ENCODE measurements around the gene MARK2.
A peak's percentile ranks its signal among the peaks of the same experiment; 100 is the strongest.

The MARK2 gene

DNA sequence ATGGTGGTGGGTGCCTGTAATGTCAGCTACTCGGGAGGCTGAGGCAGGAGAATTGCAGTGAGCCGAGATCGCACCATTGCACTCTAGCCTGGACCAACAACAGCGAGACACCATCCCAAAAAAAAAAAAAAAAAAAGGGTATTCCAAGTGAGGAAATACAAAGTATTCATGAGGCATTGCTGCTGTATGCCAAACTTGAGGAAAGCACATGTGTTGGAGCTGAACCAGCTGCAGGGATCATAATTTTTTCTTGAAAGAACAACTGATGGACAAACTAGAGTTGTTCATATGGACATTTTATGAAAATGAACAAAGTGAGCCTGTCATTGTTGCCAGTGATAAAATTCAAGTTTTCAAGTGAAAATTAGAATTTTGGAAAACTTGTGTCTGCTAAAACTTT, 15.8 kb downstream of the MARK2 start:
- TF ChIP-seq CEBPB (IDR thresholded peaks at IDR 0.05) = no peak
- TF ChIP-seq, protein P1, sequence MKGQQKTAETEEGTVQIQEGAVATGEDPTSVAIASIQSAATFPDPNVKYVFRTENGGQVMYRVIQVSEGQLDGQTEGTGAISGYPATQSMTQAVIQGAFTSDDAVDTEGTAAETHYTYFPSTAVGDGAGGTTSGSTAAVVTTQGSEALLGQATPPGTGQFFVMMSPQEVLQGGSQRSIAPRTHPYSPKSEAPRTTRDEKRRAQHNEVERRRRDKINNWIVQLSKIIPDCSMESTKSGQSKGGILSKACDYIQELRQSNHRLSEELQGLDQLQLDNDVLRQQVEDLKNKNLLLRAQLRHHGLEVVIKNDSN (IDR thresholded peaks at IDR 0.05) = no peak
- no peak for TF ChIP-seq NFIC (IDR thresholded peaks at IDR 0.05)
- no peak for TF ChIP-seq EGR1 (IDR thresholded peaks at IDR 0.05)
- TF ChIP-seq TCF12 (IDR thresholded peaks at IDR 0.05; ENCODE audit: low read depth) = no peak
- TF ChIP-seq CREB1 (IDR thresholded peaks at IDR 0.05; ENCODE audit: low read depth) = no peak
- no peak for TF ChIP-seq REST (IDR thresholded peaks at IDR 0.05; ENCODE audit: low read depth)
- no peak for TF ChIP-seq FOXM1 (IDR thresholded peaks at IDR 0.05; ENCODE audit: borderline replicate concordance, low read depth)
- TF ChIP-seq RAD21 (IDR thresholded peaks at IDR 0.05; ENCODE audit: low read depth) = no peak
- TF ChIP-seq MAX (IDR thresholded peaks at IDR 0.05) = no peak
- no peak for TF ChIP-seq TAF1 (IDR thresholded peaks at IDR 0.05; ENCODE audit: low read depth)
- TF ChIP-seq YY1 (IDR thresholded peaks at IDR 0.05; ENCODE audit: low read depth) = no peak
- no peak for TF ChIP-seq ZBTB7A (IDR thresholded peaks at IDR 0.05; ENCODE audit: low read depth)
- TF ChIP-seq EP300 (IDR thresholded peaks at IDR 0.05; ENCODE audit: borderline replicate concordance) = no peak
- TF ChIP-seq TEAD4 (IDR thresholded peaks at IDR 0.05) = no peak

GRCh38 chr11:63855975-63856374, 17.1 kb downstream of the MARK2 start:
- TF ChIP-seq, protein P1 (IDR thresholded peaks at IDR 0.05) = no peak
- no peak for TF ChIP-seq EGR1 (IDR thresholded peaks at IDR 0.05)
- no peak for TF ChIP-seq NFIC (IDR thresholded peaks at IDR 0.05)
- TF ChIP-seq EP300 (IDR thresholded peaks at IDR 0.05; ENCODE audit: borderline replicate concordance) = no peak
- TF ChIP-seq REST (IDR thresholded peaks at IDR 0.05; ENCODE audit: low read depth) = no peak

DNA sequence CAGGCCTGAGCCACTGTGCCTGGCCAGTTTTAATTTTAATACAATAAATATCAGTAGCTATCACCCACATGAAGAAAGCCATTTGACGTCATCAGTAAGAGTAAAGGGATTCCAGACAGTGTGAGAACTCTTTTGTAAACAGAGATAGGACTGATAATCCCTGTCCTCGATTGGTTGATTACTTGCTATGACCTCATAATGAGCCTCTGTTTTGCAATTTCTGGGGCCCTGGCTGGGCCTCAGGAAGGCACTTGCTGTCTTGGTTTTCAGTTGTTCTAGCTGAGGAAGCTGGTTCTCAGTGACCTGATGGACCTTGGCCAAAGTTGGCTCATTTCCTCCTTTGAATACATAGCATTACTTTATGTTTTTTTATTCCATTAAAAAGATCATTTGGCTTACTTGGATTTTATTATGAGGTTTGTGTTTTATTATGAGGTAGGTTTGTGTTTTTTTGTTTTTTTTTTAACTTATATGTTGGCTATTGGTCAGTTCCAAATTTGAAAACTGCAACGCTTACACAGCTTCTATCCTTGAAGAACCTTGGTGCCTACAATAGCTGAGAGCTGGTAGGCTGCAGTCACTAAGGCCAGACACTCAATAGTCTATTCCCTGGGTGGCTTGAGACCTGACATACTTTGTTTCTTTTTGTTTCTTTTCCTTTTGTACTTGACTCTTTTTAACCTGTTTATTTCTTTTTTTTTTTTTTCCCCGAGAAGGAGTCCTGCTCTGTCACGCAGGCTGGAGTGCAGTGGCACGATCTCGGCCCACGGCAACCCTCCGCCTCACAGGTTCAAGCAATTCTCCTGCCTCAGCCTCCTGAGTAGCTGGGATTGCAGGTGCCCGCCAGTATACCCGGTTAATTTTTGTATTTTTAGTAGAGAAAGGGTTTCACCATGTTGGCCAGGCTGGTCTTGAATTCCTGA, 20.0 kb downstream of the MARK2 start:
- TF ChIP-seq EGR1 (IDR thresholded peaks at IDR 0.05) (no peak), RAD21 (IDR thresholded peaks at IDR 0.05; ENCODE audit: low read depth) (no peak), EP300 (IDR thresholded peaks at IDR 0.05; ENCODE audit: borderline replicate concordance) (no peak), CEBPB (IDR thresholded peaks at IDR 0.05) (peak; percentile 56; the same call in 1 of the 2 replicates), ZBTB7A (IDR thresholded peaks at IDR 0.05; ENCODE audit: low read depth) (no peak), REST (IDR thresholded peaks at IDR 0.05; ENCODE audit: low read depth) (no peak), MAX (IDR thresholded peaks at IDR 0.05) (no peak)
- TF ChIP-seq, protein P1 (IDR thresholded peaks at IDR 0.05) = no peak

- no peak for TF ChIP-seq CEBPB (IDR thresholded peaks at IDR 0.05)
- TF ChIP-seq, protein P1 (IDR thresholded peaks at IDR 0.05) = no peak
- no peak for TF ChIP-seq NFIC (IDR thresholded peaks at IDR 0.05)
- TF ChIP-seq RAD21 (IDR thresholded peaks at IDR 0.05; ENCODE audit: low read depth) = no peak
- no peak for TF ChIP-seq MAX (IDR thresholded peaks at IDR 0.05)
- TF ChIP-seq CREB1 (IDR thresholded peaks at IDR 0.05; ENCODE audit: low read depth) = no peak
- no peak for TF ChIP-seq YY1 (IDR thresholded peaks at IDR 0.05; ENCODE audit: low read depth)
- no peak for TF ChIP-seq REST (IDR thresholded peaks at IDR 0.05; ENCODE audit: low read depth)
Measured at GRCh38 chr11:63862923-63863322, 24.0 kb downstream of the MARK2 start.

Measured in Ishikawa (cell line).